ENCODE data around the gene CACNA1E. TPM values are rescaled to one million over a fixed set of nuclear protein-coding genes. Genes with fewer than 3 reads are reported as not detected.

The CACNA1E gene
- total RNA-seq, 1 experiment from 2014 or later = 0.46 TPM

- Histone ChIP-seq H2BK5ac (ENCODE audit: insufficient read length, low read length) (no peak overlapping the region), H3T11ph (ENCODE audit: low read length) (no peak overlapping the region), H3K4me2 (ENCODE audit: insufficient read depth, insufficient read length, low read length) (no peak overlapping the region), H3K79me2 (ENCODE audit: insufficient read depth, low read length) (no peaks in the 10 kb centered on the region), H2BK120ac (ENCODE audit: low read depth, low read length, poor library complexity, severe bottlenecking) (no peak overlapping the region), H2BK15ac (ENCODE audit: low read depth, low read length) (no peak overlapping the region), H3K23ac (ENCODE audit: insufficient read length, low read depth, low read length) (no peak overlapping the region), H4K5ac (ENCODE audit: insufficient read length, low read depth, low read length) (no peak overlapping the region), H4K8ac (replicated peaks; ENCODE audit: insufficient read length, low read depth, low read length) (no peak overlapping the region), H3K18ac (ENCODE audit: insufficient read length, low read depth, low read length) (no peak overlapping the region), H4K91ac (ENCODE audit: insufficient read length, low read depth, low read length) (no peak overlapping the region), H3K4ac (ENCODE audit: low read depth, low read length) (no peak overlapping the region), H3K14ac (ENCODE audit: insufficient read depth, low read length) (no peak overlapping the region), H2AFZ (ENCODE audit: low read length) (no peak overlapping the region), H3K79me1 (ENCODE audit: insufficient read depth, low read depth, low read length, poor library complexity, severe bottlenecking) (no peaks in the 10 kb centered on the region), H3K56ac (ENCODE audit: insufficient read length, low read depth, low read length) (no peak overlapping the region), H3K9me3 (ENCODE audit: control insufficient read depth, low read depth, low read length) (no peaks in the 10 kb centered on the region), H2AK5ac (ENCODE audit: insufficient read length, low read length) (no peak overlapping the region), H4K20me1 (ENCODE audit: control insufficient read depth, insufficient read depth, insufficient read length) (no peaks in the 10 kb centered on the region), H2BK20ac (ENCODE audit: low read depth, low read length, poor library complexity, severe bottlenecking) (no peak overlapping the region), H2BK12ac (ENCODE audit: insufficient read length, low read depth, low read length) (no peak overlapping the region), H3K27ac (ENCODE audit: insufficient read length, low read depth, low read length) (no peak overlapping the region), H3K27me3 (ENCODE audit: insufficient read depth, low read length) (no peaks in the 10 kb centered on the region), H3K9ac (ENCODE audit: extremely low read depth, insufficient read length, low read length) (no peak overlapping the region), H3K23me2 (ENCODE audit: insufficient read length, low read depth, low read length, poor library complexity, severe bottlenecking) (no peaks in the 10 kb centered on the region), H3K4me1 (ENCODE audit: insufficient read depth, low read length) (no peaks in the 10 kb centered on the region)
- TF ChIP-seq CTCF (conservative IDR thresholded peaks at IDR 0.05) = no peak
- DNase-seq = no peak
- H3K9me3 Mint-ChIP-seq = no peaks in the 10 kb centered on the region
- WGBS (ENCODE audit: extremely low coverage, insufficient read length, low lambda C conversion rate) = no CpG with 5 or more reads among the region's 3 CpGs
- H3K4me1 Mint-ChIP-seq = peaks cover 8 to 15% of the 10 kb centered on the region in 2 experiments; a peak in 3 of 4 replicates
- H3K27me3 Mint-ChIP-seq (ENCODE audit: low read depth) = 0 out of 2 replicates have a peak, but pooled peaks cover 3% of the 10 kb centered on the region
- H3K4me3 Mint-ChIP-seq = no peak overlapping the region
- H3K27ac Mint-ChIP-seq = no peak overlapping the region
- no peaks in the 10 kb centered on the region for H3K36me3 Mint-ChIP-seq (ENCODE audit: insufficient read depth in 1 of 3, low read depth in 3 of 3)
Measured at GRCh38 chr1:181802466-181802865, 319.1 kb downstream of the CACNA1E start.
